SJCRH30 (cell line): Measurements from ENCODE around the gene LRRC26. TPM values are rescaled to one million over a fixed set of nuclear protein-coding genes. Genes with fewer than 3 reads are reported as not detected.

Source experiments
- DNase-seq, 2 experiments: peaks; one replicate each; pipeline ENCODE4 v3.0.0-alpha.2; 2015 to 2020
- H3K27ac ChIP-seq: fragments of 250-450 bp; sonication (Bioruptor Pico); 2 replicates; pipeline ENCODE4 v1.5.1; 2020; ENCODE audit warnings: mild to moderate bottlenecking, moderate library complexity
- H3K27me3 ChIP-seq: fragments of 250-450 bp; sonication (Bioruptor Pico); 2 replicates; pipeline ENCODE4 v1.5.1; 2020; ENCODE audit warnings: mild to moderate bottlenecking, moderate library complexity
- H3K36me3 ChIP-seq: fragments of 250-450 bp; sonication (Bioruptor Pico); 2 replicates; pipeline ENCODE4 v1.5.1; 2020; ENCODE audit warnings: mild to moderate bottlenecking, moderate library complexity
- H3K4me1 ChIP-seq: fragments of 250-450 bp; sonication (Bioruptor Pico); 2 replicates; pipeline ENCODE4 v1.5.1; 2020; ENCODE audit warnings: mild to moderate bottlenecking, moderate library complexity
- H3K4me3 ChIP-seq: fragments of 250-450 bp; sonication (Bioruptor Pico); 2 replicates; pipeline ENCODE4 v1.5.1; 2020; ENCODE audit warnings: mild to moderate bottlenecking, moderate library complexity
- H3K9me3 ChIP-seq: fragments of 250-450 bp; sonication (Bioruptor Pico); replicated peaks from 2 replicates; pipeline ENCODE4 v1.5.1; 2020; ENCODE audit warnings: mild to moderate bottlenecking, moderate library complexity
- total RNA-seq: library from RNA; depleted of rRNA; stranded (reverse); fragments of >200 nt; shearing (Covaris generic); gene quantifications from 2 replicates; pipeline ENCODE4 v1.2.3, GENCODE V29; 2014

Gene LRRC26
- total RNA-seq, 1 experiment from 2014 or later, result 0.24 TPM

- no peak for DNase-seq
- Histone ChIP-seq H3K27ac (no peak overlapping the region), H3K9me3 (no peaks in the 10 kb centered on the region), H3K4me1 (peaks cover 12% of the 10 kb centered on the region), H3K4me3 (peak overlapping the region; percentile 94), H3K36me3 (peaks cover 9% of the 10 kb centered on the region), H3K27me3 (no peaks in the 10 kb centered on the region)
These were observed 34.9 kb upstream of the LRRC26 start for GRCh38 chr9:137204731-137205125.

- H3K4me3 ChIP-seq, result no peak overlapping the region
- no peak for DNase-seq
- peaks cover 22% of the 10 kb centered on the region for H3K4me1 ChIP-seq
- H3K27ac ChIP-seq, result no peak overlapping the region
- peaks cover 9% of the 10 kb centered on the region; the same call in 1 of the 2 replicates for H3K36me3 ChIP-seq
- H3K27me3 ChIP-seq, result no peaks in the 10 kb centered on the region
- H3K9me3 ChIP-seq, result no peaks in the 10 kb centered on the region
These were observed 33.1 kb upstream of the LRRC26 start for GRCh38 chr9:137202966-137203365.

- no peak overlapping the region for H3K27ac ChIP-seq
- no peak for DNase-seq
These were observed 31.5 kb upstream of the LRRC26 start for GRCh38 chr9:137201205-137201868.

GRCh38 chr9:137200311-137201204 is 30.7 kb upstream of the LRRC26 start, which contains the start of gene TPRN:
Gene TPRN (minus strand): TSS chr9:137200741. CDS start chr9:137200711, 30 bp downstream.
- Histone ChIP-seq H3K9me3 (no peaks in the 10 kb centered on the region), H3K4me1 (peaks cover 17% of the 10 kb centered on the region), H3K27ac (no peak within 1 kb of the TSS), H3K27me3 (no peaks in the 10 kb centered on the region), H3K36me3 (no peaks in the 10 kb centered on the region), H3K4me3 (peak within 1 kb of the TSS; percentile 58)
- peak; percentile 100 for DNase-seq

More at GRCh38 chr9:137201205-137201868, 31.5 kb upstream of the LRRC26 start:
- H3K9me3 ChIP-seq, result no peaks in the 10 kb centered on the region
- no peaks in the 10 kb centered on the region for H3K27me3 ChIP-seq
- peak overlapping the region; percentile 58 for H3K4me3 ChIP-seq
- H3K4me1 ChIP-seq, result peaks cover 18% of the 10 kb centered on the region
- H3K36me3 ChIP-seq, result no peaks in the 10 kb centered on the region

- peak overlapping the region; percentile 58 for H3K4me3 ChIP-seq
- no peak overlapping the region for H3K27ac ChIP-seq
- H3K27me3 ChIP-seq, result no peaks in the 10 kb centered on the region
- no peaks in the 10 kb centered on the region for H3K36me3 ChIP-seq
- no peaks in the 10 kb centered on the region for H3K9me3 ChIP-seq
- no peak for DNase-seq
- H3K4me1 ChIP-seq, result peaks cover 21% of the 10 kb centered on the region
These were observed 29.7 kb upstream of the LRRC26 start for GRCh38 chr9:137199411-137200121.

- no peaks in the 10 kb centered on the region for H3K36me3 ChIP-seq
- H3K4me1 ChIP-seq, result peaks cover 17% of the 10 kb centered on the region
- no peak overlapping the region for H3K4me3 ChIP-seq
- H3K27ac ChIP-seq, result no peak overlapping the region
- no peak for DNase-seq
- H3K9me3 ChIP-seq, result no peaks in the 10 kb centered on the region
- H3K27me3 ChIP-seq, result no peaks in the 10 kb centered on the region
These were observed 29.0 kb upstream of the LRRC26 start for GRCh38 chr9:137198902-137199283.

GRCh38 chr9:137198051-137198901 is 28.4 kb upstream of the LRRC26 start:
- no peak for DNase-seq
- no peaks in the 10 kb centered on the region for H3K36me3 ChIP-seq
- H3K4me3 ChIP-seq, result no peak overlapping the region
- no peak overlapping the region for H3K27ac ChIP-seq
- no peaks in the 10 kb centered on the region for H3K27me3 ChIP-seq
- no peaks in the 10 kb centered on the region for H3K9me3 ChIP-seq
- peaks cover 17% of the 10 kb centered on the region for H3K4me1 ChIP-seq

GRCh38 chr9:137195525-137196220 is 25.8 kb upstream of the LRRC26 start:
- DNase-seq, result no peak
- Histone ChIP-seq H3K27ac (no peak overlapping the region), H3K4me1 (peaks cover 17% of the 10 kb centered on the region), H3K9me3 (no peaks in the 10 kb centered on the region), H3K4me3 (no peak overlapping the region), H3K36me3 (no peaks in the 10 kb centered on the region), H3K27me3 (no peaks in the 10 kb centered on the region)

- peaks cover 20% of the 10 kb centered on the region for H3K4me1 ChIP-seq
- no peaks in the 10 kb centered on the region for H3K9me3 ChIP-seq
- H3K27me3 ChIP-seq, result no peaks in the 10 kb centered on the region
- H3K36me3 ChIP-seq, result peaks cover 4% of the 10 kb centered on the region; the same call in 1 of the 2 replicates
- no peak overlapping the region for H3K4me3 ChIP-seq
- H3K27ac ChIP-seq, result no peak overlapping the region
- no peak for DNase-seq
These were observed 25.1 kb upstream of the LRRC26 start for GRCh38 chr9:137194909-137195308.

GRCh38 chr9:137194388-137194787 is 24.5 kb upstream of the LRRC26 start:
- Histone ChIP-seq H3K36me3 (peaks cover 5% of the 10 kb centered on the region; the same call in 1 of the 2 replicates), H3K4me3 (no peak overlapping the region), H3K27ac (no peak overlapping the region), H3K27me3 (no peaks in the 10 kb centered on the region), H3K9me3 (no peaks in the 10 kb centered on the region), H3K4me1 (peaks cover 24% of the 10 kb centered on the region)
- no peak for DNase-seq

- Histone ChIP-seq H3K4me3 (no peak overlapping the region), H3K27me3 (no peaks in the 10 kb centered on the region), H3K9me3 (no peaks in the 10 kb centered on the region), H3K36me3 (peaks cover 5% of the 10 kb centered on the region; the same call in 1 of the 2 replicates), H3K27ac (no peak overlapping the region), H3K4me1 (peaks cover 21% of the 10 kb centered on the region)
- no peak for DNase-seq
These were observed 23.9 kb upstream of the LRRC26 start for GRCh38 chr9:137193771-137194170.

- Histone ChIP-seq H3K27me3 (no peaks in the 10 kb centered on the region), H3K4me1 (peaks cover 15% of the 10 kb centered on the region; the same call in 1 of the 2 replicates), H3K36me3 (peaks cover 5% of the 10 kb centered on the region; the same call in 1 of the 2 replicates), H3K9me3 (no peaks in the 10 kb centered on the region), H3K4me3 (no peak overlapping the region), H3K27ac (no peak overlapping the region)
- no peak for DNase-seq
These were observed 23.0 kb upstream of the LRRC26 start for GRCh38 chr9:137192859-137193258.

GRCh38 chr9:137192448-137192780 is 22.6 kb upstream of the LRRC26 start:
- Histone ChIP-seq H3K4me3 (no peak overlapping the region), H3K4me1 (peaks cover 17% of the 10 kb centered on the region; the same call in 1 of the 2 replicates), H3K27ac (no peak overlapping the region), H3K27me3 (no peaks in the 10 kb centered on the region), H3K36me3 (peaks cover 5% of the 10 kb centered on the region; the same call in 1 of the 2 replicates), H3K9me3 (no peaks in the 10 kb centered on the region)
- no peak for DNase-seq
